ENCODE measurements around the gene GAA. TPM values are rescaled to one million over a fixed set of nuclear protein-coding genes. Genes with fewer than 3 reads are reported as not detected.

The GAA gene
- total and polyA plus RNA-seq, 2 of the 4 experiments (the other 2 are of a cell fraction), result 2.2 to 14.8 TPM

DNA sequence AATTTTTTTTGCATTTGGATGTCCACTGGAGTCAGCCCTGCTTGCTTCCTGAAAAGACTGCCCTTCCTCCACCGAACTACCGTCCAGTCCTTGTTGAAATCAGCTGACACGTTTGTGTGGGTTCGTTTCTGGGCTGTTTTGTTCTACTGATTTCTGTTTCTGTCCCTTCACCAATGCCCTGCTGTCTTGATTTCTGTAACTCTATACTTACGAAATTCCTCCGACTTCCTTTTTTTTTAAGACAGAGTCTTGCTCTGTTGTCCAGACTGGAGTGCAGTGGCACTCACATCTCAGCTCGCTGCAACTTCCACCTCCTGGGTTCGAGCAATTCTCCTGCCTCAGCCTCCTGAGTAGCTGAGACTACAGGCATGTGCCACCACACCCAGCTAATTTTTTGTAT, 8.4 kb upstream of the GAA start:
- no peak overlapping the region for H3K4ac ChIP-seq (ENCODE audit: low read depth, low read length)
- DNase-seq (no peak), ATAC-seq (ENCODE audit: low read depth) (no peak)
- H3K36me3 ChIP-seq (ENCODE audit: control insufficient read depth, insufficient read depth, low read length), result no peaks in the 10 kb centered on the region
- no peaks in the 10 kb centered on the region for H4K20me1 ChIP-seq (ENCODE audit: insufficient read depth, low read length)
- no peak overlapping the region for H4K5ac ChIP-seq (ENCODE audit: low read depth, low read length)
- intact Hi-C loops (cut with micrococcal nuclease), result no loop called here
- no peak overlapping the region for H2AK9ac ChIP-seq (replicated peaks; ENCODE audit: low read depth, low read length, poor library complexity)
- no peaks in the 10 kb centered on the region for H3K9me1 ChIP-seq (ENCODE audit: insufficient read depth, low read length)
- no peak overlapping the region for H2BK20ac ChIP-seq (ENCODE audit: low read depth, low read length)
- no peaks in the 10 kb centered on the region for H3K4me1 ChIP-seq (ENCODE audit: control insufficient read depth, insufficient read depth, low read length)
- dilution Hi-C loops (cut with HindIII; ENCODE audit: low sequenced_read_pairs, unreplicated experiment), result no loop called here
- H3K27me3 ChIP-seq (ENCODE audit: control insufficient read depth, insufficient read depth, low read length), result peaks cover 4% of the 10 kb centered on the region
- H3K27ac ChIP-seq (ENCODE audit: insufficient read depth, low read length), result no peak overlapping the region
- H4K91ac ChIP-seq (ENCODE audit: insufficient read depth, low read depth, low read length), result no peak overlapping the region
- H3K23ac ChIP-seq (ENCODE audit: low read depth, low read length), result no peak overlapping the region
- H3K9ac ChIP-seq (ENCODE audit: low read depth, low read length), result no peak overlapping the region
- no peak overlapping the region for H4K8ac ChIP-seq (ENCODE audit: low read depth in 2 of 2, low read length in 2 of 2)
- POLR2A ChIA-PET (ENCODE audit: unreplicated experiment), result no interaction called here
- no peak overlapping the region for H2AFZ ChIP-seq (replicated peaks; ENCODE audit: low read length, poor library complexity)
- TF ChIP-seq, protein P1, sequence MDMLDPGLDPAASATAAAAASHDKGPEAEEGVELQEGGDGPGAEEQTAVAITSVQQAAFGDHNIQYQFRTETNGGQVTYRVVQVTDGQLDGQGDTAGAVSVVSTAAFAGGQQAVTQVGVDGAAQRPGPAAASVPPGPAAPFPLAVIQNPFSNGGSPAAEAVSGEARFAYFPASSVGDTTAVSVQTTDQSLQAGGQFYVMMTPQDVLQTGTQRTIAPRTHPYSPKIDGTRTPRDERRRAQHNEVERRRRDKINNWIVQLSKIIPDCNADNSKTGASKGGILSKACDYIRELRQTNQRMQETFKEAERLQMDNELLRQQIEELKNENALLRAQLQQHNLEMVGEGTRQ (IDR thresholded peaks at IDR 0.05; ENCODE audit: low read depth, low read length), result no peak
- TF ChIP-seq RCOR1 (IDR thresholded peaks at IDR 0.05; ENCODE audit: insufficient replicate concordance, low read length) (no peak), RAD21 (IDR thresholded peaks at IDR 0.05; ENCODE audit: low read length) (no peak), CEBPB (IDR thresholded peaks at IDR 0.05; ENCODE audit: low read depth, low read length) (no peak), MAFK (IDR thresholded peaks at IDR 0.05; ENCODE audit: low read depth, low read length) (no peak), SMC3 (IDR thresholded peaks at IDR 0.05; ENCODE audit: low read depth, low read length) (no peak), BHLHE40 (IDR thresholded peaks at IDR 0.05; ENCODE audit: low read depth, low read length) (no peak), MXI1 (IDR thresholded peaks at IDR 0.05; ENCODE audit: borderline replicate concordance, low read depth, low read length) (no peak), NFE2L2 (IDR thresholded peaks at IDR 0.05; ENCODE audit: low read depth, low read length) (no peak), POLR2A (IDR thresholded peaks at IDR 0.05; ENCODE audit: low read depth, low read length) (no peak), FOS (IDR thresholded peaks at IDR 0.05; ENCODE audit: low read depth, low read length) (no peak), RFX5 (IDR thresholded peaks at IDR 0.05; ENCODE audit: low read depth, low read length) (no peak)
- TF ChIP-seq, protein P2, sequence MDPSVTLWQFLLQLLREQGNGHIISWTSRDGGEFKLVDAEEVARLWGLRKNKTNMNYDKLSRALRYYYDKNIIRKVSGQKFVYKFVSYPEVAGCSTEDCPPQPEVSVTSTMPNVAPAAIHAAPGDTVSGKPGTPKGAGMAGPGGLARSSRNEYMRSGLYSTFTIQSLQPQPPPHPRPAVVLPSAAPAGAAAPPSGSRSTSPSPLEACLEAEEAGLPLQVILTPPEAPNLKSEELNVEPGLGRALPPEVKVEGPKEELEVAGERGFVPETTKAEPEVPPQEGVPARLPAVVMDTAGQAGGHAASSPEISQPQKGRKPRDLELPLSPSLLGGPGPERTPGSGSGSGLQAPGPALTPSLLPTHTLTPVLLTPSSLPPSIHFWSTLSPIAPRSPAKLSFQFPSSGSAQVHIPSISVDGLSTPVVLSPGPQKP (IDR thresholded peaks at IDR 0.05; ENCODE audit: borderline replicate concordance, low read depth, low read length), result no peak
- TF ChIP-seq, protein P3, sequence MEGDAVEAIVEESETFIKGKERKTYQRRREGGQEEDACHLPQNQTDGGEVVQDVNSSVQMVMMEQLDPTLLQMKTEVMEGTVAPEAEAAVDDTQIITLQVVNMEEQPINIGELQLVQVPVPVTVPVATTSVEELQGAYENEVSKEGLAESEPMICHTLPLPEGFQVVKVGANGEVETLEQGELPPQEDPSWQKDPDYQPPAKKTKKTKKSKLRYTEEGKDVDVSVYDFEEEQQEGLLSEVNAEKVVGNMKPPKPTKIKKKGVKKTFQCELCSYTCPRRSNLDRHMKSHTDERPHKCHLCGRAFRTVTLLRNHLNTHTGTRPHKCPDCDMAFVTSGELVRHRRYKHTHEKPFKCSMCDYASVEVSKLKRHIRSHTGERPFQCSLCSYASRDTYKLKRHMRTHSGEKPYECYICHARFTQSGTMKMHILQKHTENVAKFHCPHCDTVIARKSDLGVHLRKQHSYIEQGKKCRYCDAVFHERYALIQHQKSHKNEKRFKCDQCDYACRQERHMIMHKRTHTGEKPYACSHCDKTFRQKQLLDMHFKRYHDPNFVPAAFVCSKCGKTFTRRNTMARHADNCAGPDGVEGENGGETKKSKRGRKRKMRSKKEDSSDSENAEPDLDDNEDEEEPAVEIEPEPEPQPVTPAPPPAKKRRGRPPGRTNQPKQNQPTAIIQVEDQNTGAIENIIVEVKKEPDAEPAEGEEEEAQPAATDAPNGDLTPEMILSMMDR (conservative IDR thresholded peaks at IDR 0.05; ENCODE audit: low read depth, low read length), result no peak
- no peak overlapping the region for H3K18ac ChIP-seq (ENCODE audit: low read depth, low read length)
- no peaks in the 10 kb centered on the region for H3K79me1 ChIP-seq (ENCODE audit: low read depth in 1 of 2, low read length in 2 of 2)
- H3K9me3 ChIP-seq (ENCODE audit: control insufficient read depth, insufficient read depth, low read length), result no peaks in the 10 kb centered on the region
- H3K4me2 ChIP-seq (ENCODE audit: low read depth, low read length), result no peak overlapping the region
- H2AK5ac ChIP-seq (ENCODE audit: low read depth, low read length), result no peak overlapping the region
- in situ Hi-C loops (cut with MboI; ENCODE audit: low sequenced_read_pairs), result no loop called here
- H2BK120ac ChIP-seq (ENCODE audit: low read depth, low read length), result no peak overlapping the region
- CTCF ChIA-PET, result interaction anchor here (0.9 to 1.6 kb wide), 2 partner anchors 9 to 11 kb away, joined by 5 to 9 read pairs; partner anchors contain the start of gene GAA
- no peak overlapping the region for H3K14ac ChIP-seq (replicated peaks; ENCODE audit: low read depth, low read length)
- no peak overlapping the region for H3K56ac ChIP-seq (ENCODE audit: extremely low read depth, insufficient read depth, low read length)
- H2BK5ac ChIP-seq (ENCODE audit: low read depth, low read length, poor library complexity, severe bottlenecking), result no peak overlapping the region
- H2BK15ac ChIP-seq (ENCODE audit: low read depth, low read length), result no peak overlapping the region
- no TSS peak for BruUV-seq (replicated peaks)
- no peak overlapping the region for H3K4me3 ChIP-seq (ENCODE audit: insufficient read depth, low read depth, low read length)
- 47% methylated on average over 3 of the region's 8 CpGs; no CpG with 5 or more reads in 1 of the 2 experiments for WGBS, 2 experiments (ENCODE audit: extremely low coverage in 2 of 2, insufficient read length in 1 of 2)
